ENCODE results near the gene TNNI3.
"Not testable (repeated sequence)": the region's sequence is repeated elsewhere in the genome, so short reads cannot be mapped to it uniquely, and the experiment has no call there.

Gene TNNI3

GRCh38 chr19:55157064-55157908, at the start of gene TNNI3:
Gene TNNI3, minus strand, starts transcription at chr19:55157732. Its CDS starts 143 bp downstream, at chr19:55157589.
- no peak for DNase-seq (ENCODE audit: low spot score)

GRCh38 chr19:55206664-55207500, 49.4 kb upstream of the TNNI3 start:
- peak; percentile 48 for DNase-seq (ENCODE audit: low spot score)

- DNase-seq (ENCODE audit: low spot score), result not testable (repeated sequence)
These were observed 44.7 kb upstream of the TNNI3 start for GRCh38 chr19:55202199-55202598.

GRCh38 chr19:55199620-55200204, 42.2 kb upstream of the TNNI3 start:
- DNase-seq (ENCODE audit: low spot score), result no peak

- DNase-seq (ENCODE audit: low spot score), result no peak
These were observed 41.1 kb upstream of the TNNI3 start for GRCh38 chr19:55198651-55199050.

- DNase-seq (ENCODE audit: low spot score), result no peak
These were observed 40.0 kb upstream of the TNNI3 start for GRCh38 chr19:55197528-55197927.

- no peak for DNase-seq (ENCODE audit: low spot score)
These were observed 39.3 kb upstream of the TNNI3 start for GRCh38 chr19:55196803-55197202.

- DNase-seq (ENCODE audit: low spot score), result no peak
These were observed 35.9 kb upstream of the TNNI3 start for GRCh38 chr19:55193481-55193880.

GRCh38 chr19:55189403-55189835, 31.9 kb upstream of the TNNI3 start:
- peak; percentile 70 for DNase-seq (ENCODE audit: low spot score)

GRCh38 chr19:55188625-55189024, 31.1 kb upstream of the TNNI3 start:
- no peak for DNase-seq (ENCODE audit: low spot score)

- DNase-seq (ENCODE audit: low spot score), result no peak
These were observed 28.5 kb upstream of the TNNI3 start for GRCh38 chr19:55186080-55186479.

GRCh38 chr19:55181740-55182139, 24.2 kb upstream of the TNNI3 start:
- no peak for DNase-seq (ENCODE audit: low spot score)

GRCh38 chr19:55179606-55180484, 22.3 kb upstream of the TNNI3 start, which contains the start of gene SYT5:
Gene SYT5, minus strand, starts transcription at chr19:55180289. Its CDS starts 1,248 bp downstream, at chr19:55179041.
- peak; percentile 52 for DNase-seq (ENCODE audit: low spot score)

- DNase-seq (ENCODE audit: low spot score), result peak; percentile 81
These were observed 21.5 kb upstream of the TNNI3 start for GRCh38 chr19:55178781-55179599.

GRCh38 chr19:55176076-55176475, 18.5 kb upstream of the TNNI3 start:
- DNase-seq (ENCODE audit: low spot score), result no peak

GRCh38 chr19:55175117-55175867, 17.8 kb upstream of the TNNI3 start:
- no peak for DNase-seq (ENCODE audit: low spot score)

- no peak for DNase-seq (ENCODE audit: low spot score)
These were observed 17.0 kb upstream of the TNNI3 start for GRCh38 chr19:55174425-55175116.

- no peak for DNase-seq (ENCODE audit: low spot score)
These were observed 16.3 kb upstream of the TNNI3 start for GRCh38 chr19:55173714-55174409.
